Osteoblast (primary cell): ENCODE data around the gene KCTD16. TPM values are rescaled to one million over a fixed set of nuclear protein-coding genes. Genes with fewer than 3 reads are reported as not detected.

Experiments
- DNase-seq: peaks from one replicate; pipeline ENCODE4 v3.0.0; 2011; ENCODE audit warnings: low spot score, mixed read lengths; ENCODE audit not compliant: insufficient read length; ENCODE audit errors: missing footprints
- H2AFZ ChIP-seq: 2 replicates; pipeline ENCODE4 v1.6.0; 2011; ENCODE audit warnings: mild to moderate bottlenecking, low read length
- H3K27ac ChIP-seq: 2 replicates; pipeline ENCODE4 v1.5.1; 2011; ENCODE audit warnings: mild to moderate bottlenecking, low read depth, low read length, moderate library complexity
- H3K27me3 ChIP-seq: 2 replicates; pipeline ENCODE4 v1.6.0; 2012; ENCODE audit warnings: mild to moderate bottlenecking, control low read depth, inconsistent platforms, low read length, moderate library complexity; ENCODE audit not compliant: insufficient read depth
- H3K36me3 ChIP-seq: 2 replicates; pipeline ENCODE4 v1.5.1; 2011; ENCODE audit warnings: mild to moderate bottlenecking, low read length, control low read depth, moderate library complexity; ENCODE audit not compliant: insufficient read depth
- H3K4me1 ChIP-seq: 2 replicates; pipeline ENCODE4 v1.5.1; 2011; ENCODE audit warnings: mild to moderate bottlenecking, low read length, control low read depth, moderate library complexity; ENCODE audit not compliant: insufficient read depth
- H3K4me2 ChIP-seq: 2 replicates; pipeline ENCODE4 v1.6.0; 2011; ENCODE audit warnings: mild to moderate bottlenecking, low read length; ENCODE audit not compliant: insufficient read depth
- H3K4me3 ChIP-seq: fragments of 200-600 bp; sonication (generic); 3 replicates; pipeline ENCODE4 v1.5.1; 2012; ENCODE audit warnings: mild to moderate bottlenecking, low read length, inconsistent platforms; ENCODE audit not compliant: insufficient read depth
- H3K79me2 ChIP-seq: 2 replicates; pipeline ENCODE4 v1.6.0; 2012; ENCODE audit warnings: mild to moderate bottlenecking, low read length, control low read depth, inconsistent platforms; ENCODE audit not compliant: insufficient read depth
- H3K9me3 ChIP-seq: 2 replicates; pipeline ENCODE4 v1.5.1; 2011; ENCODE audit warnings: low read depth, low read length, control low read depth
- H4K20me1 ChIP-seq: 2 replicates; pipeline ENCODE4 v1.6.0; 2012; ENCODE audit warnings: mild to moderate bottlenecking, low read length, control low read depth; ENCODE audit not compliant: insufficient read depth
- CTCF ChIP-seq: IDR thresholded peaks from 2 replicates; pipeline ENCODE4 v1.5.1; 2011; ENCODE audit warnings: mild to moderate bottlenecking, low read depth, low read length, moderate library complexity; ENCODE audit errors: extremely low read depth
- total RNA-seq: library from RNA; depleted of rRNA; stranded (reverse); fragments of >200 nt; gene quantifications from 2 replicates; pipeline ENCODE4 v1.2.3, GENCODE V29; 2012

KCTD16 gene
- total RNA-seq, 1 donor, result 3.6 TPM

DNA sequence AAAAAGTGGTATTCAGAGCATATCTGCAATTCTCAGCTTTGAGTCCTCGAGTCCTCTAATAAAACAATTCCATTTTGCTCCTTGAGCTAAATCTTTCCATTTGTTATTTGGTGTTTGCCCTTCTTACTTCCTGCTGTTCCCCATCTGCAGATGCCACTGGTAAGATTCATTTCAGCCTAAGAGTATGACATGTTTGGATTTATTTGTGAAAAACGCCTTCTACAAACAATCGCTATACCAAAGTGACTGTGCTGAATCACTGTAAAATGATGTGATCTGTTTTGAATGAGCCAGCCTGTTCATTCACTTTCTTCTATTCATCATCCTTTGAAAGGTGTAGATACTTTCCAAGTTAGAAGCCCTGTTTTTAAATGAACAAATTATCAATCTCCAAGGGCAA is 27.7 kb downstream of the KCTD16 start:
- Histone ChIP-seq H3K9me3 (no peaks in the 10 kb centered on the region), H4K20me1 (no peaks in the 10 kb centered on the region), H3K4me2 (peak overlapping the region; percentile 57), H3K79me2 (no peaks in the 10 kb centered on the region), H3K4me1 (peaks cover 17% of the 10 kb centered on the region), H3K27ac (peak overlapping the region; percentile 3), H3K27me3 (no peaks in the 10 kb centered on the region), H2AFZ (peak overlapping the region; percentile 72), H3K4me3 (peak overlapping the region; percentile 8), H3K36me3 (no peaks in the 10 kb centered on the region)
- no peak for DNase-seq
- no peak for TF ChIP-seq CTCF

- no peak for DNase-seq
- no peak overlapping the region for H3K4me3 ChIP-seq
- no peaks in the 10 kb centered on the region for H3K9me3 ChIP-seq
- no peaks in the 10 kb centered on the region for H3K36me3 ChIP-seq
- no peaks in the 10 kb centered on the region for H3K79me2 ChIP-seq
- H3K27ac ChIP-seq, result no peak overlapping the region
- no peaks in the 10 kb centered on the region for H3K27me3 ChIP-seq
- H3K4me2 ChIP-seq, result peak overlapping the region; percentile 50
- peaks cover 33% of the 10 kb centered on the region for H3K4me1 ChIP-seq
- no peak overlapping the region for H2AFZ ChIP-seq
- no peaks in the 10 kb centered on the region for H4K20me1 ChIP-seq
- no peak for TF ChIP-seq CTCF
Measured at GRCh38 chr5:144201588-144201987, 30.9 kb downstream of the KCTD16 start.

GRCh38 chr5:144202072-144202471 is 31.4 kb downstream of the KCTD16 start:
- Histone ChIP-seq H2AFZ (no peak overlapping the region), H3K27ac (no peak overlapping the region), H3K9me3 (no peaks in the 10 kb centered on the region), H3K79me2 (no peaks in the 10 kb centered on the region), H4K20me1 (no peaks in the 10 kb centered on the region), H3K4me1 (peaks cover 33% of the 10 kb centered on the region), H3K4me3 (no peak overlapping the region), H3K36me3 (no peaks in the 10 kb centered on the region), H3K27me3 (no peaks in the 10 kb centered on the region), H3K4me2 (peak overlapping the region; percentile 50)
- TF ChIP-seq CTCF, result no peak
- no peak for DNase-seq

DNA sequence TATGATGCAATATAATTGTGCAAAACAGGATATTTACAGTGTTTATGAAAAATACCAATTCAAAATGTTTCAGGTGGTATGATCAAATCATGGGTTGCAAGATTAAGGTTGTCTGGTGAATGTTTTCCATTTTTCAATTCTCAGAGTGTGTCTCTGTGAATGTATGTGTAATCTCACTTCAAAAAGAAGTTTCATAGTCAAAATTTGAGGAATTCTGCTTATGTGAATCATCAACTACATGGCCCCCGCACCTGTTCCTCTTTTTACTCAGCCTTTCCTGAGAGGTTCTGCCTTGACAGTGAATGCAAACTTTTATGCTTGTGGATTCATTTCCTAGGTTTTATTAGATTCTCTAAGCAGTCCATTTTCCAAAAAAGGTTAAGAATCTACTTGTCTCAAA is 32.1 kb downstream of the KCTD16 start:
- H3K4me3 ChIP-seq, result no peak overlapping the region
- H3K79me2 ChIP-seq, result no peaks in the 10 kb centered on the region
- H2AFZ ChIP-seq, result no peak overlapping the region
- no peaks in the 10 kb centered on the region for H4K20me1 ChIP-seq
- H3K27me3 ChIP-seq, result no peaks in the 10 kb centered on the region
- no peaks in the 10 kb centered on the region for H3K9me3 ChIP-seq
- H3K4me2 ChIP-seq, result no peak overlapping the region
- TF ChIP-seq CTCF, result no peak
- no peak for DNase-seq
- H3K27ac ChIP-seq, result no peak overlapping the region
- H3K4me1 ChIP-seq, result peaks cover 33% of the 10 kb centered on the region
- no peaks in the 10 kb centered on the region for H3K36me3 ChIP-seq
